ENCODE measurements around the gene ZNF839.
"Not testable (repeated sequence)": the region's sequence is repeated elsewhere in the genome, so short reads cannot be mapped to it uniquely, and the experiment has no call there.

Gene ZNF839

GRCh38 chr14:102295270-102295669 is 24.3 kb upstream of the ZNF839 start:
- Mint-ChIP-seq H3K27ac (no peak overlapping the region), H3K9me3 (peaks cover 0 to 2% of the 10 kb centered on the region in 2 donors), H3K27me3 (no peaks in the 10 kb centered on the region), H3K36me3 (no peaks in the 10 kb centered on the region), H3K4me1 (no peaks in the 10 kb centered on the region), H3K4me3 (no peak overlapping the region)
- ATAC-seq (replicated peaks) (no peak), DNase-seq (no peak)

- Mint-ChIP-seq H3K27ac (no peak overlapping the region), H3K27me3 (no peaks in the 10 kb centered on the region), H3K9me3 (peaks cover 0 to 2% of the 10 kb centered on the region in 2 donors), H3K4me1 (no peaks in the 10 kb centered on the region), H3K4me3 (no peak overlapping the region), H3K36me3 (no peaks in the 10 kb centered on the region)
- no peak for ATAC-seq (replicated peaks)
- DNase-seq = no peak
Observed at GRCh38 chr14:102297436-102298170, 21.9 kb upstream of the ZNF839 start.

DNA sequence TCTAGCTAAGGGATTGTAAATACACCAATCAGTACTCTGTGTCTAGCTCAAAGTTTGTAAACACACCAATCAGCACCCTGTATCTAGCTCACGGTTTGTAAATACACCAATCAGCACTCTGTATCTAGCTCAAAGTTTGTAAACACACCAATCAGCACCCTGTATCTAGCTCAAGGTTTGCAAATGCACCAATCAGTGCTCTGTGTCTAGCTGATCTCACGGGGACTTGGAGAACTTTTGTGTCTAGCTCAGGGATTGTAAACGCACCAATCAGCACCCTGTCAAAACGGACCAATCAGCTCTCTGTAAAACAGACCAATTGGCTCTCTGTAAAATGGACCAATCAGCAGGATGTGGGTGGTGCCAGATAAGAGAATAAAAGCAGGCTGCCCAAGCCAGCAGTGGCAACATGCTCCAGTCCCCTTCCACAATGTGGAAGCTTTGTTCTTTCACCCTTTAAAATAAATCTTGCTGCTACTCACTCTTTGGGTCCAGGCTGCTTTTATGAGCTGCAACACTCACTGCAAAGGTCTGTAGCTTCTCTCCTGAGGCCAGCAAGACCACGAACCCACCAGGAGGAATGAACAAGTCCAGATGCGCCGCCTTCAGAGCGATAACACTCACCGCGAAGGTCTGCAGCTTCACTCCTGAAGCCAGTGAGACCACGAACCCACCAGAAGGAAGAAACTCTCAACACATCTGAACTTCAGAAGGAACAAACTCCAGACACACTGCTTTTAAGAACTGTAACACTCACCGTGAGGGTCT is 21.1 kb upstream of the ZNF839 start:
- H3K27me3 Mint-ChIP-seq; H3K4me3 Mint-ChIP-seq; H3K4me1 Mint-ChIP-seq; ATAC-seq (replicated peaks); H3K36me3 Mint-ChIP-seq; H3K27ac Mint-ChIP-seq; H3K9me3 Mint-ChIP-seq; DNase-seq: not testable (repeated sequence)

DNA sequence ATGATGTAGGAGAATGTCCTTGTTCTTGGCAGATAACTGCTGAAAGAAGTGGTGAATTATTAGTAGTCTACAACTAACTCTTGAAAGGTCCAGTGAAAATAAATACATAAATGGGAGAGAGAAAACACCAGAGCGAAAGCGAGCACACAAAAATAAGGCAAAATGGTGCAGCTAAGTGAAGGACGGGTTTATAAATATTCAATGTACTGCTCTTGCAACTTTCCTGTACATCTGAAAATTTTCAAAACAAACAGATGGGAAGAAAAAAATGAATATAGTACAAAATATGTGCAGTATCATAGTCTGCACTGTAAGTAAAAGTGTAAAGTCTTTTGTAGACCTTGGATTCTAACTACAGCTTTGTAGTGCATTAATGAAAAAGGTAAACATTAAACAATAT is 15.9 kb upstream of the ZNF839 start:
- Mint-ChIP-seq H3K4me1 (peaks cover 4 to 12% of the 10 kb centered on the region in 2 donors), H3K27me3 (no peaks in the 10 kb centered on the region), H3K9me3 (no peaks in the 10 kb centered on the region), H3K4me3 (no peak overlapping the region), H3K36me3 (no peaks in the 10 kb centered on the region), H3K27ac (no peak overlapping the region)
- DNase-seq (no peak), ATAC-seq (replicated peaks) (no peak)

DNA sequence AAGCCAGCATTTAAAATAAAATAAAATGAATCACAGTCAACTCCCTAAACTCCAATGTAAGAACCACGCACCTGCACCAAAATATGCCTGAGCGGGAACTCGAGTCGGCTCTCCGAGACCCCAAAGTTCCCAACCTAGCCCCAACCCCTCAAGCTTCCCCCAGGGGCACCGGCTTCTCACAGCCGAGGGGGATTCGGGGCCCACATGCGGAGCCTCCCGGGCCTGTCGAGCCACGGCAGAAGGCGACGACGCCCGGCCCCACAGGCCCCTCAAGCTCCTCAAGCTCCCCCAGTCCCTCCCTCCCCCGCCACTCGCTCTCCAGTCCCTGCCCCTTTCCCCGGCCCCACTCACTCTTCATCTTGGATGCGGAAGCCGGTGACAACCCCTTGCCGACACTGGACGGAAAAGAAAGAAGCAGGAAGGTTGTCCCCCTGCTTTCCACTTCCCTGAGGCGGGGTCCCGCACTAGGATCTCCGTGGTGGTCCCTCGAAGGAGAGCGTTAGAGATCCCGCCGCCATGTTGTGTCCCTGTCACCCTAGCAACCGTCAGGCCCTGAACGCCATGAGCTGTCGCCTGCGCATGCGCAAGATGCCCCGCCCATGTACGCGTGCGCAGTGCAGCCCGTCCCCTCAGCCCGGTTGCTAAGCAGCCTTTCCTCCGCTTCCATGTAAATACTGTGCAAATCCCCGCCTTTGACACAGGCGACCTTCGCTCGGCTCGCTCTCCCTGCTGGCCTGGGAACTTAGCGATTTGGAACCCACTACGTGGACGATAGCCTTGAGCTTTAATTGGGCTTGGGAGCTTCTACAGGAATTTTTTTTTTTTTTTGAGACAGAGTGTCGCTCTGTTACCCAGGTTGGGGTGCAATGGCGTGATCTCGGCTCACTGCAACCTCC is 14.7 kb upstream of the ZNF839 start, which contains the start of gene MOK:
Gene MOK, minus strand, starts transcription at position 554 of the 896 bp plus-strand sequence. Its CDS starts 196 bp downstream, at position 358.
- ATAC-seq (replicated peaks) = peak; percentile 97 to 98
- Mint-ChIP-seq H3K27ac (peak within 1 kb of the TSS; percentile 95), H3K9me3 (no peaks in the 10 kb centered on the region), H3K4me1 (peaks cover 4 to 12% of the 10 kb centered on the region in 2 donors), H3K4me3 (peak within 1 kb of the TSS; percentile 97 to 98), H3K27me3 (no peaks in the 10 kb centered on the region), H3K36me3 (no peaks in the 10 kb centered on the region)
- DNase-seq = peak; percentile 95

- Mint-ChIP-seq H3K4me1 (peaks cover 33 to 53% of the 10 kb centered on the region in 2 donors), H3K27me3 (peaks cover 4 to 6% of the 10 kb centered on the region in 2 donors), H3K9me3 (peaks cover 0 to 2% of the 10 kb centered on the region in 2 donors), H3K27ac (peak overlapping the region; percentile 60), H3K4me3 (peak overlapping the region; percentile 89 to 92), H3K36me3 (peaks cover 4 to 5% of the 10 kb centered on the region in 2 donors)
- DNase-seq = peak; percentile 71
- ATAC-seq (replicated peaks) = peak; percentile 64 to 65
Observed at GRCh38 chr14:102314242-102315011, 5.1 kb upstream of the ZNF839 start.

DNA sequence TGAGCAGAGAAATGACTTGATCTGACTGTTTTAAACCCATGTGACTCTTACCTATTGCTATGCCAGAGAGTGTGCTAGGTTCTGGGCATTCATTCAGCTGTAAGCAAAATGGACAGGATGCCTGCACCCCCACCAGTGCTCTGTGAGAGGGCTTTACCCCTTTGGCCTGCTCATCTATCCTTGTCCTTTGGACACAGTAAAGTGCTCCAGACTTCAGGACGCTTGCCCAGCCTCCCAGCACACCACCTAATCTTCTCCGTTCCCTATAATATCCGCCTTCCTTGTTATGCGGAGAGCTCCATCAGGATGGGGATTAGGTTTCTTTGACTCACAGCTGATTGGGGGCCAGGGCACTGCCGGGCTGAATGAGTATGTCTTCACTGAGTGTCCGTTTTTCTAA is 4.4 kb upstream of the ZNF839 start:
- DNase-seq = no peak
- H3K36me3 Mint-ChIP-seq = peaks cover 4 to 5% of the 10 kb centered on the region in 2 donors
- H3K4me1 Mint-ChIP-seq = peaks cover 34 to 54% of the 10 kb centered on the region in 2 donors
- peak overlapping the region; percentile 14 for H3K27ac Mint-ChIP-seq
- H3K4me3 Mint-ChIP-seq = peak overlapping the region; percentile 89 to 92
- ATAC-seq (replicated peaks) = no peak
- peaks cover 0 to 2% of the 10 kb centered on the region in 2 donors for H3K9me3 Mint-ChIP-seq
- H3K27me3 Mint-ChIP-seq = peaks cover 4 to 6% of the 10 kb centered on the region in 2 donors

GRCh38 chr14:102316338-102316742 is 3.2 kb upstream of the ZNF839 start:
- H3K36me3 Mint-ChIP-seq = peaks cover 4 to 5% of the 10 kb centered on the region in 2 donors
- peaks cover 4 to 6% of the 10 kb centered on the region in 2 donors for H3K27me3 Mint-ChIP-seq
- H3K4me1 Mint-ChIP-seq = peaks cover 35 to 61% of the 10 kb centered on the region in 2 donors
- DNase-seq = no peak
- peak overlapping the region; percentile 99 for H3K27ac Mint-ChIP-seq
- H3K9me3 Mint-ChIP-seq = peaks cover 0 to 2% of the 10 kb centered on the region in 2 donors
- peak overlapping the region; percentile 91 to 95 for H3K4me3 Mint-ChIP-seq
- ATAC-seq (replicated peaks) = no peak

GRCh38 chr14:102316743-102317563 is 2.6 kb upstream of the ZNF839 start:
- peaks cover 0 to 2% of the 10 kb centered on the region in 2 donors for H3K9me3 Mint-ChIP-seq
- DNase-seq (peak; percentile 91), ATAC-seq (replicated peaks) (peak; percentile 72 to 75)
- H3K36me3 Mint-ChIP-seq = peaks cover 4 to 5% of the 10 kb centered on the region in 2 donors
- peak overlapping the region; percentile 91 to 95 for H3K4me3 Mint-ChIP-seq
- peaks cover 4 to 6% of the 10 kb centered on the region in 2 donors for H3K27me3 Mint-ChIP-seq
- peaks cover 40 to 67% of the 10 kb centered on the region in 2 donors for H3K4me1 Mint-ChIP-seq
- H3K27ac Mint-ChIP-seq = peak overlapping the region; percentile 99

GRCh38 chr14:102317564-102318248 is 1.8 kb upstream of the ZNF839 start:
- peaks cover 0 to 2% of the 10 kb centered on the region in 2 donors for H3K9me3 Mint-ChIP-seq
- peak overlapping the region; percentile 91 to 95 for H3K4me3 Mint-ChIP-seq
- DNase-seq (no peak), ATAC-seq (replicated peaks) (no peak)
- peaks cover 40 to 72% of the 10 kb centered on the region in 2 donors for H3K4me1 Mint-ChIP-seq
- H3K27ac Mint-ChIP-seq = peak overlapping the region; percentile 99
- peaks cover 4 to 5% of the 10 kb centered on the region in 2 donors for H3K36me3 Mint-ChIP-seq
- H3K27me3 Mint-ChIP-seq = peaks cover 4 to 6% of the 10 kb centered on the region in 2 donors

DNA sequence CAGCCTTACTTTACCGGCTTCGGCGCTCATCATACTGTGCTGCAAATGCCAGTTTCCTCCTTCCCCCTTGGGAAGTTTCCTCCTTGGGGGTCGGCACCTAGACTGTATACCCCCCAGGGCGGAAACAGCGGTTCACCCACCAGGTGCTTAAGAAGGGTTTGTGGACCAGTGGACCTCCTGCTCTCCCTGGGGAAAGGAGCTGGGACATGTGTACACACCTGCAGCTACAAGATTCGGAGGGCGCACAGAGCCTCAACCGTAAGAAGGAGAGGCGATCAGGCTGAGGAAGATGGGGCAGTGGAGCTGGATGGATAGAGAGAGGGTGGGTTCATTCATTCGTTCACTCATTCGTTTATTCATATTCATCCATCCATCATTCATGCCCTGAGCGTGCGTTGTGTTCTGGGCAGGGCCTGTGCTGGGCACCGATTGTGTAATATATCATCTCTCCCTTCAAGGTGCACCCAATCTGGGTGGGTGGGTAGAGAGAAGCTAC is 717 bp upstream of the ZNF839 start:
- DNase-seq (no peak), ATAC-seq (replicated peaks) (no peak)
- H3K9me3 Mint-ChIP-seq = peaks cover 0 to 2% of the 10 kb centered on the region in 2 donors
- H3K4me1 Mint-ChIP-seq = peaks cover 42 to 75% of the 10 kb centered on the region in 2 donors
- peaks cover 4 to 6% of the 10 kb centered on the region in 2 donors for H3K27me3 Mint-ChIP-seq
- peak overlapping the region; percentile 99 for H3K27ac Mint-ChIP-seq
- peak overlapping the region; percentile 94 to 98 for H3K4me3 Mint-ChIP-seq
- peaks cover 4 to 5% of the 10 kb centered on the region in 2 donors for H3K36me3 Mint-ChIP-seq

Measured in stimulated activated naive B cell treated with anti-CD40 and anti-IgM and Interleukin-4, amounts not matched to agents 10 μg/mL and 1 μg/mL and 100 μg/mL, for 72 hours (primary cell).